Mesenchymal stem cell (in vitro differentiated cells and primary cell): ENCODE measurements around the gene CD47.

ENCODE experiments used
- DNase-seq: peaks from one replicate; pipeline ENCODE4 v3.0.0-alpha.2; 2013
- H2AFZ ChIP-seq: one replicate; pipeline ENCODE4 v1.6.1; 2013; ENCODE audit warnings: low read depth, mild to moderate bottlenecking, control low read depth, inconsistent platforms, low read length, moderate library complexity
- H2AK5ac ChIP-seq: 2 replicates; pipeline ENCODE4 v1.6.1; 2013; ENCODE audit warnings: low read length, moderate library complexity, mild to moderate bottlenecking, inconsistent platforms; ENCODE audit not compliant: severe bottlenecking
- H2BK120ac ChIP-seq: one replicate; pipeline ENCODE4 v1.6.1; 2013; ENCODE audit warnings: low read depth, mild to moderate bottlenecking, inconsistent platforms, low read length, moderate library complexity
- H2BK12ac ChIP-seq, 2 experiments: one replicate each; pipeline ENCODE4 v1.6.1; 2013; ENCODE audit warnings: inconsistent platforms in 2 of 2, low read length in 2 of 2, mild to moderate bottlenecking in 2 of 2, moderate library complexity in 2 of 2, control low read depth in 1 of 2
- H2BK15ac ChIP-seq: one replicate; pipeline ENCODE4 v1.6.1; 2013; ENCODE audit warnings: mild to moderate bottlenecking, low read depth, inconsistent platforms; ENCODE audit not compliant: poor library complexity, severe bottlenecking
- H2BK5ac ChIP-seq: 2 replicates; pipeline ENCODE4 v1.6.1; 2013; ENCODE audit warnings: low read depth, mild to moderate bottlenecking, low read length, control low read depth, inconsistent platforms; ENCODE audit not compliant: poor library complexity, severe bottlenecking
- H3K14ac ChIP-seq, 2 experiments: one replicate each; pipeline ENCODE4 v1.6.1; 2013; ENCODE audit warnings: inconsistent platforms in 2 of 2, low read length in 2 of 2, control low read depth in 1 of 2, mild to moderate bottlenecking in 1 of 2, moderate library complexity in 1 of 2
- H3K18ac ChIP-seq, 2 experiments: one replicate each; pipeline ENCODE4 v1.6.1; 2013; ENCODE audit warnings: inconsistent platforms in 2 of 2, low read length in 2 of 2, control low read depth in 1 of 2, low read depth in 1 of 2, mild to moderate bottlenecking in 1 of 2
- H3K23ac ChIP-seq, 2 experiments: one replicate each; pipeline ENCODE4 v1.6.1; 2013; ENCODE audit warnings: inconsistent platforms in 2 of 2, low read length in 2 of 2, mild to moderate bottlenecking in 2 of 2, moderate library complexity in 2 of 2, control low read depth in 1 of 2
- H3K27ac ChIP-seq: 2 replicates; pipeline ENCODE4 v1.5.1; 2013; ENCODE audit warnings: mild to moderate bottlenecking, moderate library complexity, low read length, control low read depth, inconsistent platforms; ENCODE audit not compliant: poor library complexity, severe bottlenecking
- H3K27me3 ChIP-seq, 2 experiments: 2 replicates each; pipeline versions ENCODE4 v1.6.1 to v1.7.0; 2013; ENCODE audit warnings: low read length in 2 of 2, mild to moderate bottlenecking in 2 of 2, moderate library complexity in 2 of 2, control low read depth in 1 of 2, inconsistent platforms in 1 of 2; ENCODE audit not compliant: control insufficient read depth in 1 of 2, insufficient read depth in 1 of 2
- H3K36me3 ChIP-seq, 2 experiments: 2 replicates each; pipeline versions ENCODE4 v1.6.1 to v1.7.0; 2013; ENCODE audit warnings: low read length in 2 of 2, control low read depth in 1 of 2, inconsistent platforms in 1 of 2, low read depth in 1 of 2, mild to moderate bottlenecking in 1 of 2; ENCODE audit not compliant: insufficient read depth in 2 of 2, control insufficient read depth in 1 of 2
- H3K4ac ChIP-seq, 2 experiments: one replicate each; pipeline ENCODE4 v1.6.1; 2013; ENCODE audit warnings: inconsistent platforms in 2 of 2, low read length in 2 of 2, mild to moderate bottlenecking in 2 of 2, moderate library complexity in 2 of 2, control low read depth in 1 of 2, low read depth in 1 of 2
- H3K4me1 ChIP-seq: 2 replicates; pipeline ENCODE4 v1.6.1; 2013; ENCODE audit warnings: low read depth, low read length, control low read depth; ENCODE audit not compliant: control insufficient read depth, insufficient read depth
- H3K4me2 ChIP-seq: 2 replicates; pipeline ENCODE4 v1.6.1; 2013; ENCODE audit warnings: low read length, mild to moderate bottlenecking, inconsistent platforms; ENCODE audit not compliant: poor library complexity, severe bottlenecking
- H3K4me3 ChIP-seq, 2 experiments: 2 replicates each; pipeline versions ENCODE4 v1.5.1 to v1.7.0; 2013; ENCODE audit warnings: low read length in 2 of 2, mild to moderate bottlenecking in 2 of 2, control low read depth in 1 of 2, low read depth in 1 of 2; ENCODE audit not compliant: insufficient read depth in 1 of 2
- H3K79me1 ChIP-seq: replicated peaks from 2 replicates; pipeline ENCODE4 v1.6.1; 2013; ENCODE audit warnings: mild to moderate bottlenecking, control low read depth, low read length, inconsistent platforms; ENCODE audit not compliant: poor library complexity, severe bottlenecking
- H3K9ac ChIP-seq: 2 replicates; pipeline ENCODE4 v1.7.0; 2013; ENCODE audit warnings: mild to moderate bottlenecking, low read length, moderate library complexity
- H3K9me3 ChIP-seq: 2 replicates; pipeline ENCODE4 v1.7.0; 2013; ENCODE audit warnings: mild to moderate bottlenecking, low read length; ENCODE audit not compliant: control insufficient read depth
- H4K8ac ChIP-seq: one replicate; pipeline ENCODE4 v1.6.1; 2013; ENCODE audit warnings: inconsistent platforms, mild to moderate bottlenecking, low read length, moderate library complexity
- H4K91ac ChIP-seq: one replicate; pipeline ENCODE4 v1.6.1; 2013; ENCODE audit warnings: mild to moderate bottlenecking, low read length, inconsistent platforms
- WGBS: methylation state at CpG from one replicate; pipeline ENCODE4 v1.1.7; 2013; ENCODE audit warnings: mixed read lengths; 5-methylcytosine and 5-hydroxymethylcytosine counted together

CD47 gene

GRCh38 chr3:108051005-108051404, 39.8 kb downstream of the CD47 start:
- Histone ChIP-seq H3K4me3 (no peak overlapping the region), H3K9me3 (no peaks in the 10 kb centered on the region), H3K18ac (no peak overlapping the region), H2BK15ac (no peak overlapping the region), H2AK5ac (no peak overlapping the region), H3K27ac (no peak overlapping the region), H2BK120ac (no peak overlapping the region), H3K27me3 (no peaks in the 10 kb centered on the region), H3K23ac (no peak overlapping the region), H4K91ac (no peak overlapping the region), H4K8ac (no peak overlapping the region), H3K79me1 (peaks cover 3% of the 10 kb centered on the region), H3K14ac (no peak overlapping the region), H2AFZ (no peak overlapping the region), H3K4me2 (no peak overlapping the region), H2BK5ac (no peak overlapping the region), H2BK12ac (no peak overlapping the region), H3K4ac (no peak overlapping the region), H3K9ac (no peak overlapping the region), H3K4me1 (no peaks in the 10 kb centered on the region), H3K36me3 (peaks cover 4 to 81% of the 10 kb centered on the region in 2 experiments)
- peak; percentile 45 for DNase-seq
- 46% methylated on average over 3 of the region's 3 CpGs for WGBS

GRCh38 chr3:108047987-108048386, 42.8 kb downstream of the CD47 start:
- DNase-seq, result no peak
- Histone ChIP-seq H2BK120ac (no peak overlapping the region), H3K9me3 (no peaks in the 10 kb centered on the region), H4K8ac (no peak overlapping the region), H3K27ac (no peak overlapping the region), H3K23ac (no peak overlapping the region), H2AFZ (no peak overlapping the region), H3K18ac (no peak overlapping the region), H3K14ac (no peak overlapping the region), H3K27me3 (no peaks in the 10 kb centered on the region), H3K9ac (no peak overlapping the region), H4K91ac (no peak overlapping the region), H2BK15ac (no peak overlapping the region), H2AK5ac (no peak overlapping the region), H3K79me1 (no peaks in the 10 kb centered on the region), H2BK5ac (no peak overlapping the region), H3K4me3 (no peak overlapping the region), H3K36me3 (peaks cover 4 to 60% of the 10 kb centered on the region in 2 experiments), H3K4me1 (no peaks in the 10 kb centered on the region), H3K4ac (no peak overlapping the region), H3K4me2 (no peak overlapping the region), H2BK12ac (no peak overlapping the region)
- 100% methylated on average over 1 of the region's 1 CpG for WGBS

GRCh38 chr3:108046247-108046646, 44.6 kb downstream of the CD47 start:
- no peak overlapping the region for H2BK15ac ChIP-seq
- no peaks in the 10 kb centered on the region for H3K79me1 ChIP-seq
- no peaks in the 10 kb centered on the region for H3K4me1 ChIP-seq
- no peak overlapping the region for H2BK120ac ChIP-seq
- H2BK5ac ChIP-seq, result no peak overlapping the region
- H3K9me3 ChIP-seq, result no peaks in the 10 kb centered on the region
- H3K27ac ChIP-seq, result no peak overlapping the region
- 53% methylated on average over 1 of the region's 1 CpG for WGBS
- no peak overlapping the region for H3K18ac ChIP-seq
- peaks cover 3 to 59% of the 10 kb centered on the region in 2 experiments for H3K36me3 ChIP-seq
- no peak overlapping the region for H3K9ac ChIP-seq
- H2BK12ac ChIP-seq, result no peak overlapping the region
- H4K91ac ChIP-seq, result no peak overlapping the region
- H3K4ac ChIP-seq, result no peak overlapping the region
- H3K4me2 ChIP-seq, result no peak overlapping the region
- H3K27me3 ChIP-seq, result no peaks in the 10 kb centered on the region
- H4K8ac ChIP-seq, result no peak overlapping the region
- no peak for DNase-seq
- no peak overlapping the region for H3K23ac ChIP-seq
- H3K14ac ChIP-seq, result no peak overlapping the region
- H3K4me3 ChIP-seq, result no peak overlapping the region
- H2AFZ ChIP-seq, result no peak overlapping the region
- H2AK5ac ChIP-seq, result no peak overlapping the region

- Histone ChIP-seq H2BK5ac (no peak overlapping the region), H4K91ac (no peak overlapping the region), H4K8ac (no peak overlapping the region)
Measured at GRCh38 chr3:108044699-108045098, 46.1 kb downstream of the CD47 start.

More at GRCh38 chr3:108044699-108045098, 46.1 kb downstream of the CD47 start:
- no peak for DNase-seq
- Histone ChIP-seq H3K9me3 (no peaks in the 10 kb centered on the region), H3K4me1 (no peaks in the 10 kb centered on the region), H2BK15ac (no peak overlapping the region), H3K18ac (no peak overlapping the region), H2AK5ac (no peak overlapping the region), H3K4me3 (no peak overlapping the region), H3K23ac (no peak overlapping the region), H3K27ac (no peak overlapping the region), H3K14ac (no peak overlapping the region), H2BK120ac (no peak overlapping the region), H2AFZ (no peak overlapping the region), H3K79me1 (no peaks in the 10 kb centered on the region), H2BK12ac (no peak overlapping the region), H3K36me3 (peaks cover 3 to 45% of the 10 kb centered on the region in 2 experiments), H3K9ac (no peak overlapping the region), H3K27me3 (no peaks in the 10 kb centered on the region), H3K4ac (no peak overlapping the region), H3K4me2 (no peak overlapping the region)
